GM12878 (cell line): Measurements from ENCODE around the gene PHYHIPL. TPM values are rescaled to one million over a fixed set of nuclear protein-coding genes. Genes with fewer than 3 reads are reported as not detected.

Experiments used
- ATAC-seq: fragments of 200-7000 bp; cut with Tn5 transposase; 3 replicates; pipeline ENCODE4 v1.9.1; 2020; ENCODE audit warnings: mild to moderate bottlenecking, moderate library complexity
- BruUV-seq: library from RNA; stranded (reverse); fragments of 400-500 nt; replicated peaks from 2 replicates; lab custom pipeline; 2021; lab: Mats Ljungman, UMichigan
- CTCF ChIA-PET: fragments of 300-600 bp; sonication (Branson Sonifier 250); formaldehyde crosslinking; extraction: SDS; loops from one replicate; lab custom pipeline; 2021; ENCODE audit warnings: inconsistent platforms; lab: Yijun Ruan, JAX
- POLR2A ChIA-PET: fragments of 350-600 bp; formaldehyde crosslinking; extraction: SDS; loops from one replicate; lab custom pipeline; 2021; ENCODE audit warnings: inconsistent platforms; lab: Charles Lee
- RAD21 ChIA-PET: fragments of 300-600 bp; sonication (Branson Sonifier 250); formaldehyde crosslinking; loops from one replicate; lab custom pipeline; 2023; ENCODE audit warnings: antibody characterized with exemption; ENCODE audit not compliant: unreplicated experiment; lab: Charles Lee
- SMC1A ChIA-PET: fragments of 300-600 bp; sonication (Branson Sonifier 250); formaldehyde crosslinking; loops from one replicate; lab custom pipeline; 2023; ENCODE audit not compliant: unreplicated experiment, uncharacterized antibody; lab: Charles Lee
- DNase-seq: peaks from one replicate; pipeline ENCODE4 v3.0.0-alpha.2; 2011; ENCODE audit warnings: low read depth, low spot score
- FAIRE-seq: peaks from 3 replicates; lab custom pipeline; 2011; peaks lifted over from hg19 to GRCh38; lab: Jason Lieb, UNC
- H2AFZ ChIP-seq: 2 replicates; pipeline ENCODE4 v1.6.0; 2011; ENCODE audit warnings: low read depth, low read length, control low read depth; ENCODE audit not compliant: control insufficient read depth
- H3K27ac ChIP-seq: 2 replicates; pipeline ENCODE4 v1.5.1; 2011; ENCODE audit warnings: control low read depth; ENCODE audit not compliant: control insufficient read depth, insufficient read depth
- H3K27me3 ChIP-seq, 2 experiments: replicated peaks in 1 of 2; 2 replicates each; pipeline versions ENCODE4 v1.6.0 to v1.6.1; 2011; ENCODE audit warnings: low read length in 1 of 2; ENCODE audit not compliant: control insufficient read depth in 2 of 2, insufficient read depth in 2 of 2
- H3K36me3 ChIP-seq, 2 experiments: 2 replicates each; pipeline ENCODE4 v1.5.1; 2011; ENCODE audit warnings: low read length in 1 of 2; ENCODE audit not compliant: control insufficient read depth in 2 of 2, insufficient read depth in 2 of 2
- H3K4me1 ChIP-seq: 2 replicates; pipeline ENCODE4 v1.6.1; 2011; ENCODE audit warnings: mild to moderate bottlenecking, low read length, moderate library complexity, mixed read lengths; ENCODE audit not compliant: control insufficient read depth, insufficient read depth
- H3K4me2 ChIP-seq: 2 replicates; pipeline ENCODE4 v1.6.0; 2011; ENCODE audit warnings: control low read depth; ENCODE audit not compliant: control insufficient read depth, insufficient read depth
- H3K4me3 ChIP-seq: fragments of 200-600 bp; sonication (generic); 2 replicates; pipeline ENCODE4 v1.5.1; 2016
- H3K79me2 ChIP-seq: 2 replicates; pipeline ENCODE4 v1.6.0; 2011; ENCODE audit warnings: low read length; ENCODE audit not compliant: control insufficient read depth, insufficient read depth
- H3K9ac ChIP-seq: 2 replicates; pipeline ENCODE4 v1.8.0; 2011; ENCODE audit warnings: low read length, control low read depth, mixed read lengths; ENCODE audit not compliant: control insufficient read depth, insufficient read depth
- H3K9me3 ChIP-seq: replicated peaks from 3 replicates; pipeline ENCODE4 v1.5.1; 2011; ENCODE audit warnings: mild to moderate bottlenecking, low read length; ENCODE audit not compliant: control insufficient read depth, insufficient read depth
- H4K20me1 ChIP-seq: 2 replicates; pipeline ENCODE4 v1.6.0; 2011; ENCODE audit not compliant: control insufficient read depth, insufficient read depth
- BCLAF1 ChIP-seq: fragments of 450-650 bp; IDR thresholded peaks from 2 replicates; pipeline ENCODE4 v1.6.1; 2017; ENCODE audit warnings: antibody characterized with exemption, mild to moderate bottlenecking, moderate library complexity
- CEBPB ChIP-seq, 2 experiments: fragments of 150-350 bp in 1 of 2; IDR thresholded peaks; 2 replicates each; pipeline ENCODE4 v1.6.1; 2012 to 2014; ENCODE audit warnings: low read depth in 2 of 2, low read length in 2 of 2, borderline replicate concordance in 1 of 2, inconsistent platforms in 1 of 2
- MEF2A ChIP-seq: IDR thresholded peaks from 2 replicates; pipeline ENCODE4 v1.6.1; 2011; ENCODE audit warnings: low read depth, mild to moderate bottlenecking, low read length, moderate library complexity; ENCODE audit not compliant: insufficient read depth
- MLLT1 ChIP-seq: fragments of 450-650 bp; IDR thresholded peaks from 2 replicates; pipeline ENCODE4 v1.6.1; 2016; ENCODE audit warnings: mild to moderate bottlenecking
- NFXL1 ChIP-seq: fragments of 450-650 bp; IDR thresholded peaks from 2 replicates; pipeline ENCODE4 v1.6.1; 2017; ENCODE audit warnings: antibody characterized with exemption, mild to moderate bottlenecking, borderline replicate concordance
- NFYA ChIP-seq: IDR thresholded peaks from 2 replicates; pipeline ENCODE4 v1.6.1; 2011; ENCODE audit warnings: low read depth, mild to moderate bottlenecking, low read length, improper control_type of control experiment, borderline replicate concordance
- PKNOX1 ChIP-seq: fragments of 450-650 bp; IDR thresholded peaks from 2 replicates; pipeline ENCODE4 v1.6.1; 2016; ENCODE audit warnings: mild to moderate bottlenecking
- RCOR1 ChIP-seq: conservative IDR thresholded peaks from 2 replicates; pipeline ENCODE4 v1.6.1; 2012; ENCODE audit warnings: low read depth, low read length, improper control_type of control experiment
- STAT1 ChIP-seq: fragments of 450-650 bp; conservative IDR thresholded peaks from 2 replicates; pipeline ENCODE4 v1.6.1; 2014; ENCODE audit warnings: antibody characterized with exemption, mild to moderate bottlenecking
- STAT3 ChIP-seq: IDR thresholded peaks from 2 replicates; pipeline ENCODE4 v1.6.1; 2011; ENCODE audit warnings: low read depth, low read length, improper control_type of control experiment
- TCF7 ChIP-seq: IDR thresholded peaks from 2 replicates; pipeline ENCODE4 v1.6.1; 2014; ENCODE audit warnings: antibody characterized with exemption, borderline replicate concordance
- ZNF217 ChIP-seq: fragments of 450-650 bp; IDR thresholded peaks from 2 replicates; pipeline ENCODE4 v1.6.1; 2017; ENCODE audit warnings: antibody characterized with exemption, mild to moderate bottlenecking
- WGBS: methylation state at CpG from one replicate; pipeline ENCODE4 v1.1.6; 2016; ENCODE audit warnings: low lambda C conversion rate; ENCODE audit not compliant: insufficient replicate concordance, insufficient coverage; ENCODE audit errors: missing lambda C conversion rate; 5-methylcytosine and 5-hydroxymethylcytosine counted together
- in situ Hi-C: fragments of 300-500 bp; cut with MboI; formaldehyde crosslinking; loops from 9 replicates; pipeline ENCODE4 v1.14.3; 2018; ENCODE audit warnings: mixed read lengths
- intact Hi-C: fragments of 100-400 bp; cut with micrococcal nuclease; formaldehyde crosslinking; loops from one replicate; pipeline ENCODE4 v1.14.2; 2022; ENCODE audit not compliant: unreplicated experiment
- polyA plus RNA-seq, 11 experiments: library from polyadenylated mRNA; depleted of rRNA in 4 of 11; unstranded in 6 of 11; stranded (reverse) in 5 of 11; fragments of >200 nt; fragmentation: Nextera tagmentation in 4 of 11; fragmentation: Illumina TruSeq in 1 of 11; extraction: Ambion mirVana in 4 of 11; extraction: Trizol in 1 of 11; gene quantifications; 1 replicate in 1 of 11; 2 replicates in 10 of 11; pipeline versions ENCODE4 v1.2.1 to v1.2.3, GENCODE V29; 2011 to 2016; ENCODE audit warnings: inconsistent platforms in 2 of 11, missing spikeins in 2 of 11, low read depth in 1 of 11
- total RNA-seq, 4 experiments: library from RNA; depleted of rRNA in 3 of 4; stranded (reverse); fragments of >200 nt in 3 of 4; fragmentation: Illumina TruSeq in 1 of 4; extraction: Trizol in 1 of 4; gene quantifications; 2 replicates each; pipeline versions ENCODE4 v1.2.1 to v1.2.3, GENCODE V29; 2013 to 2021

PHYHIPL gene
- total and polyA plus RNA-seq, 10 of the 15 experiments (the other 5 are each of a cell fraction or from before 2014, with no cell fraction given) = 0.06 to 0.40 (median 0.18) TPM; not detected in 2

- no peak for ATAC-seq
- H3K4me1 ChIP-seq = no peaks in the 10 kb centered on the region
- no peaks in the 10 kb centered on the region for H3K27me3 ChIP-seq
- SMC1A ChIA-PET = interaction anchor here (1.6 kb wide), 1 partner anchor 378 kb away, joined by 5 read pairs; no protein-coding TSS in a partner anchor
- FAIRE-seq = no peak
- no TSS peak for BruUV-seq
- no peak for TF ChIP-seq NFYA
- no peak for TF ChIP-seq STAT3
- TF ChIP-seq NFXL1 = no peak
- TF ChIP-seq PKNOX1 = no peak
- TF ChIP-seq MLLT1 = no peak
- no peak for TF ChIP-seq BCLAF1
- TF ChIP-seq MEF2A = no peak
- TF ChIP-seq CEBPB (IDR thresholded peaks at IDR 0.05; ENCODE audit: borderline replicate concordance in 1 of 2, low read depth in 2 of 2, low read length in 2 of 2) = no peak
- no peak for TF ChIP-seq STAT1
- no peak for TF ChIP-seq ZNF217
- TF ChIP-seq RCOR1 = no peak
- TF ChIP-seq TCF7 = no peak
- intact Hi-C loops = loop anchor here (5.0 to 10.0 kb wide), 2 partner anchors 220 to 337 kb away; no protein-coding TSS in a partner anchor
- H3K27ac ChIP-seq = no peak overlapping the region
- H3K36me3 ChIP-seq = no peaks in the 10 kb centered on the region
- no peak for DNase-seq
- H3K79me2 ChIP-seq = no peaks in the 10 kb centered on the region
- POLR2A ChIA-PET = no interaction called here
- in situ Hi-C loops = loop anchor here (5.0 kb wide), 1 partner anchor 293 kb away; no protein-coding TSS in a partner anchor
- H2AFZ ChIP-seq = no peak overlapping the region
- RAD21 ChIA-PET = no interaction called here
- H3K4me3 ChIP-seq = no peak overlapping the region
- H3K9me3 ChIP-seq = no peaks in the 10 kb centered on the region
- H4K20me1 ChIP-seq = no peaks in the 10 kb centered on the region
- CTCF ChIA-PET = no interaction called here
- 0% methylated on average over 1 of the region's 1 CpG for WGBS
- H3K4me2 ChIP-seq = no peak overlapping the region
- H3K9ac ChIP-seq = no peak overlapping the region
These were observed 68.4 kb downstream of the PHYHIPL start for GRCh38 chr10:59244871-59245270.
